Caki2 (cell line): ENCODE results near the gene PWWP2A. TPM values are rescaled to one million over a fixed set of nuclear protein-coding genes. Genes with fewer than 3 reads are reported as not detected.

ENCODE experiments used
- DNase-seq: peaks from one replicate; pipeline ENCODE4 v3.0.0-alpha.2; 2015; ENCODE audit warnings: low read depth
- in situ Hi-C: cut with HindIII; loops from 2 replicates; pipeline ENCODE4 v1.10.0; 2016; ENCODE audit warnings: low sequenced_read_pairs, low pct_unique_long_range_greater_than_20kb, mixed read lengths
- total RNA-seq: library from RNA; depleted of rRNA; stranded (reverse); fragments of >200 nt; shearing (Covaris generic); gene quantifications from 2 replicates; pipeline ENCODE4 v1.2.3, GENCODE V29; 2014; ENCODE audit warnings: low replicate concordance; rRNA removed

PWWP2A gene
- total RNA-seq, 1 experiment from 2014 or later = 31.2 TPM

DNA sequence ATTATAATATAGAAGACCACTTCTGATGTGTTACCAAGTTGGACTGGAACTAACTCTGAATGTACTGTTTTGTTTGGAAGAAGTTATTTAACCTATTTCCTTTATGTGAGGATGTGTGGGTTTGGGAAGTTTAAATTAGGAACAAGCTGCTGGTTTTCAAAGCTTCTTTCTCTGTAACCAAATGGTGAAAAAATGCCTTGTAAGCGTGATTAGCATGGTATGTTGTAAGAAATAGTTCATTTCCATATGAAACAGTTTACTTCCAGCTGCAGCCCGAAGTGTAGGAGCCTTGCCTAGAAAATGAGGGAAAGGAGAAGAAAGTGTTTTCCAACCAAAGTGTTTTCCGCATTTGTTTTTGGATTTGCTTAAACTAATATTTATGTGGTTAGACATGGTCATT lies 74.3 kb downstream of the PWWP2A start:
- no peak for DNase-seq
- in situ Hi-C loops = no loop called here

DNA sequence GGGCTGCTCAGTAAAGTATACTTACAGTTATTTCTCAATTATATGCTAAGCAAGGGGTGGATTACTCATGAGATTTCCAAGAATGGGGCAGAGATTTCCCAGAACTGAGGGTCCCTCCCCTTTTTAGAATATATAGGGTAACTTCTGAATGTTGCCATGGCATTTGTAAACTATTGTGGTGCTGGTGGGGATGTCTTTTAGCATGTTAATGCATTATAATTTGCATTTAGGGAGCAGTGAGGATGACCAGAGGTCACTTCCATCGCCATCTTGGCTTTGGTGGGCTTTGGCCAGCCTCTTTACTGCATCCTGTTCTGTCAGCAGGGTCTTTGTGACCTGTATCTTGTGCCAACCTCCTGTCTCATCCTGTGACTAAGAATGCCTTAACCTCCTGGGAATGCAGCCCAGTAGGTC lies 74.9 kb downstream of the PWWP2A start:
- in situ Hi-C loops = no loop called here

DNA sequence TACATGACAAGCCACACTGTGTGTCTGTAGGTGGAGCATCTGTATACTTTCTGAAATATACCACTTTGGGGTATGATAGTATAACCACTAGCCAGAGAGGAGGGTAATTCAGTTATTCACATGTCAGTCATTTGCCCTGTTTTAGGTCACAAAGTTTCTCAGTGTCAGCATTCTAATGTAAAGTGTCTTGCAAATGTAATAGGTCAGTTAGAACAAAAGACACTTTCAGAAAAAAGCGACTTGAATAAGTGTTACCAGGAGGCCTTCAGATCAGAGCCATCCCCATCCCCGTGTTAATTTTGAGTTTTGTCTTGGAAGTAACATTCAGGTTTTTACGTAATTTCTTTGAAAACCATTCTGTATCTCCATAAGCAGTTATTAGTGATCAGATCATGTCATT lies 76.6 kb downstream of the PWWP2A start:
- in situ Hi-C loops = no loop called here
- no peak for DNase-seq

More for the DNA sequence above, 74.9 kb downstream of the PWWP2A start:
- no peak for DNase-seq

Other genes starting within 250 kb of the PWWP2A start
- 25.0 and 28.4 TPM in 2 replicates for gene ADRA1B, start 203.0 kb downstream of the PWWP2A start, total RNA-seq
- 30.5 and 39.1 TPM in 2 replicates for gene TTC1, start 110.3 kb downstream of the PWWP2A start, total RNA-seq
- 22.4 and 46.5 TPM in 2 replicates for gene FABP6, start 110.1 kb upstream of the PWWP2A start, total RNA-seq
- 4.6 and 5.1 TPM in 2 replicates for gene CCNJL, start 193.1 kb upstream of the PWWP2A start, total RNA-seq